Omental fat pad (tissue), 4 donors: ENCODE measurements around the gene DEDD. TPM values are rescaled to one million over a fixed set of nuclear protein-coding genes. Genes with fewer than 3 reads are reported as not detected.

Experiments used
- ATAC-seq: fragments of 150-250 bp; one replicate; pipeline ENCODE4 v1.9.1; 2016; ENCODE audit warnings: mild to moderate bottlenecking, moderate library complexity; ENCODE audit not compliant: low FRiP score
- DNase-seq: peaks from one replicate; pipeline ENCODE4 v3.0.0-alpha.2; 2019; ENCODE audit warnings: low spot score
- CTCF ChIP-seq, 3 donors: fragments of 450-650 bp; IDR thresholded peaks; one replicate each; pipeline ENCODE4 v1.5.1; 2016 to 2017; ENCODE audit warnings: antibody characterized with exemption in 3 of 3, mild to moderate bottlenecking in 3 of 3, moderate library complexity in 2 of 3
- total RNA-seq, 4 donors: library from RNA; depleted of rRNA; stranded (reverse); fragments of >200 nt; gene quantifications; one replicate each; pipeline ENCODE4 v1.1.0, GENCODE V29; 2016

Gene DEDD
- total RNA-seq, 4 donors from 2014 or later: 32.0 to 54.8 (median 43.1) TPM

GRCh38 chr1:161176468-161177111 is 44.1 kb upstream of the DEDD start:
- DNase-seq: no peak
- no peak for TF ChIP-seq CTCF (IDR thresholded peaks at IDR 0.05)
- peak; percentile 3 for ATAC-seq

- DNase-seq (no peak), ATAC-seq (no peak)
- TF ChIP-seq CTCF (IDR thresholded peaks at IDR 0.05): no peak
These were observed 43.4 kb upstream of the DEDD start for GRCh38 chr1:161175771-161176453.

- no peak for TF ChIP-seq CTCF (IDR thresholded peaks at IDR 0.05)
- no peak for DNase-seq
These were observed 42.4 kb upstream of the DEDD start for GRCh38 chr1:161174911-161175310.

GRCh38 chr1:161173711-161174110 is 41.2 kb upstream of the DEDD start:
- DNase-seq: no peak

More at GRCh38 chr1:161174911-161175310, 42.4 kb upstream of the DEDD start:
- no peak for ATAC-seq

GRCh38 chr1:161172776-161173376 is 40.4 kb upstream of the DEDD start:
- DNase-seq: no peak
- no peak for TF ChIP-seq CTCF (IDR thresholded peaks at IDR 0.05)
- no peak for ATAC-seq

More at GRCh38 chr1:161173711-161174110, 41.2 kb upstream of the DEDD start:
- no peak for ATAC-seq
- no peak for TF ChIP-seq CTCF (IDR thresholded peaks at IDR 0.05)

- no peak for TF ChIP-seq CTCF (IDR thresholded peaks at IDR 0.05)
- DNase-seq (no peak), ATAC-seq (no peak)
These were observed 39.9 kb upstream of the DEDD start for GRCh38 chr1:161172349-161172748.
